GM19468 (cell line): Measurements from ENCODE around the gene TOMM20.

Experiments
- ATAC-seq: cut with Tn5 transposase; IDR thresholded peaks from one replicate; pipeline ENCODE4 v1.9.1; 2021; ENCODE audit warnings: mild to moderate bottlenecking, moderate library complexity, moderate number of reproducible peaks; ENCODE audit not compliant: unreplicated experiment; ENCODE audit errors: extremely low read depth

TOMM20 gene

GRCh38 chr1:235138821-235139220 is 10.2 kb upstream of the TOMM20 start:
- no peak for ATAC-seq

GRCh38 chr1:235136111-235136510 is 7.5 kb upstream of the TOMM20 start:
- ATAC-seq = no peak

GRCh38 chr1:235134171-235134570 is 5.5 kb upstream of the TOMM20 start:
- no peak for ATAC-seq

- no peak for ATAC-seq
Observed at GRCh38 chr1:235133086-235133485, 4.4 kb upstream of the TOMM20 start.

- no peak for ATAC-seq
Observed at GRCh38 chr1:235131961-235132360, 3.3 kb upstream of the TOMM20 start.

DNA sequence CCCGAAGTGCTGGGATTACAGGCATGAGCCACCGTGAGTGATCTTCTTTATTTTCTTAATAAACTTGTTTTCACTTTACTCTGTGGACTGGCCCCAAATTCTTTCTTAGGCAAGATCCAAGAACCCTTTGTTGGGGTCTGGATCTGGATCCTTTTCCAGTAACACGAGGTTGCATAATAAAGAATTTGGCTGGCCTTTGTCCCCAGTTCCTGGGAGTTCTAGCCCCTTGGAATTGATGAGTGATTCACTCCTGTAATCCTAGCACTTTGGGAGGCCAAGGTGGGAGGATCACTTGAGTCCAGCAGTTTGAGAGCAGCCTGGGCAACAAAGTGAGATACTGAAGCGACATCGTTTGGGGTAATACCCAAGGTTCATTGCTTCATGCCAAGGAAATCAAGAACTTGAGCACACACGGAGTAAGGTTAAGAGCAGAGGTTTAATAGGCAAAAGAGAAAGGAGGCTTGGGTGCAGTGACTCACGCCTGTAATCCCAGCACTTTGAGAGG is 2.2 kb upstream of the TOMM20 start:
- ATAC-seq = no peak

GRCh38 chr1:235129774-235130570 is 1.3 kb upstream of the TOMM20 start:
- no peak for ATAC-seq

DNA sequence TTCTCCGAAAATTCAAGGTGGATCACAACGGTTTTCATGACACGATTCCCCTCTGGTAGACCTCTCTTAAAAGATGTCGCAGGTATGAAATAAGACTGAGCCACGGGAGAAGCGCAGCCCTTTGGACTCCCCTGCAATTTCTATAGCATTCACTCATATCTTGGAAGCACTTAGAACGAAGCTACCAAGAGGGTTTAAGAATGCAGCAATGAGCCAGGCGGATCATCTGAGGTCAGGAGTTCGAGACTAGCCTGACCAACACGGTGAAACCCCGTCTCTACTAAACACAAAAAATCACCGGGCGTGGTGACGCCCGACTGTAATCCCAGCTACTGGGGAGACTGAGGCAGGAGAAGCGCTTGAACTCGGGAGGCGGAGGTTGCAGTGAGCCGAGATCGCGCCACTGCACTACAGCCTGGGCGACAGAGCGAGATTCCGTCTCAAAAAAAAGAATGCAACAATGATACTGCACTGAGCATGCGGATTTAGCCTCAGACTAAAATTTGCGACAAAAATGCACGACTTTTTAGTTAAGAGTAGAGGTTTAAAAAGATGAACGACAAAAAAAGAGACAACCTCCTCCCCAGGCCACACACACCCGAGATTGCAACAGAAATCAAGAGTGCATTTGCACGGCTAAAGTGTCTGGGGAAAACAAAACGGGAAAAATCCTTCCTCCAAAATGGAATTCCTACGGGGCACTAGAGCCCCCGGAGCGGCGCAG is 743 bp downstream of the TOMM20 start:
- no peak for ATAC-seq

GRCh38 chr1:235127203-235127602 is 1.4 kb downstream of the TOMM20 start:
- ATAC-seq = no peak

DNA sequence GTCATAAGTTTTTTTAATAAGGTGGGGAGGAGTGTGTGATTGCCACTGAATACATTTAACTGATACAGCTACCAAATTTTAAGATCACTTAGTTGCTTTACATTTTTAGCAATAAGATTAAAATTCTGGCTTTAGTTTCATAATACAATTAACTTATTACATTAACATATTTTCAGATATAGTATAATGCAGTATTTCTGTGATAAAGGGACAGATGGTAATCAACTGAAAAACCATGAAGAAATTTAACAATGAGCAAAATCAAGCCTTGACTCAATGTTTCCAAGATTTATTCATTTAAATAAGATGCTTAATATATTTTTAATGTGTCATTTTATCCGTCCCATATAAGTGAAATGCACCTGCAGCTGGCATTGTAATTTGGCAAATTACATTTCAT is 4.0 kb downstream of the TOMM20 start:
- no peak for ATAC-seq

- ATAC-seq = no peak
Observed at GRCh38 chr1:235124111-235124510, 4.5 kb downstream of the TOMM20 start.

GRCh38 chr1:235122348-235122747 is 6.3 kb downstream of the TOMM20 start:
- ATAC-seq = no peak

GRCh38 chr1:235113183-235113917 is 15.3 kb downstream of the TOMM20 start:
- no peak for ATAC-seq

DNA sequence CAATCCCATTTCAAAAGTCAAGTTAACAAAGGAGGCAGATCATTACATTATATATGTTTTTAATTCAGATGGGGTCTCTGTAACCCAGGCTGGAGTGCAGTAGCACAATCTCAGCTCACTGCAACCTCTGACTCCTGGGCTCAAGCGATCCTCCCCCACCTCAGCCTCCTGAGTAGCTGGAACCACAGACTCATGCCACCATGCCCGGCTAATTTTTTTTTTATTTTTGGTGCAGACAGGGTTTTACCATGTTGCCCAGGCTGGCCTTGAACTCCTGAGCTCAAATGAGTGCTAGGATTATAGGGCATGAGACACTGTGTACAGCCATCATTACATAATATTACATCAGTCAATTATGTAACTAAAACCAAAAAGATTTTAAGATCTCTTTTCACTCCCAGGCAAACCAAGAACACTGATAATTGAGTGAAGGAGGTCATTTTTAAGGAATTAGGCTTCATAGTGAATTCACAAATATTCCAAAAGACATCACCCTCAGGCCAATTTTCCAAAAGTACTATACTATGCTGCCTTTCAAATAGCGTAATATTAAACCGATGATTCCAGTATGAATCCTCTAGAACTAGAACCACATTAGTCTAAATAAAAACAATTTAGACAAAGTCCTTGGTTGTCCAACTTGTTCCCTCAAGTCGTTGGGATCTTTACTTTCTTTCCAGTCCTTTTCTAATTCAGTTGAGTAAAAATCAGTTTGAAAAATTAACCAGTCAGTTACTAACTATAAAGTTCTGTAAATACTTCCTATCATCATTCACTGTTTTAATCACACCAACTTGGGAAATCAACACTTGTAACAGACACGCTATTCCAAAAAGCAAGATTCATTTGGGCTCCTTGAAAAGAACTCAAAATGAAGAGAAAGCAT is 16.1 kb downstream of the TOMM20 start:
- ATAC-seq = no peak

DNA sequence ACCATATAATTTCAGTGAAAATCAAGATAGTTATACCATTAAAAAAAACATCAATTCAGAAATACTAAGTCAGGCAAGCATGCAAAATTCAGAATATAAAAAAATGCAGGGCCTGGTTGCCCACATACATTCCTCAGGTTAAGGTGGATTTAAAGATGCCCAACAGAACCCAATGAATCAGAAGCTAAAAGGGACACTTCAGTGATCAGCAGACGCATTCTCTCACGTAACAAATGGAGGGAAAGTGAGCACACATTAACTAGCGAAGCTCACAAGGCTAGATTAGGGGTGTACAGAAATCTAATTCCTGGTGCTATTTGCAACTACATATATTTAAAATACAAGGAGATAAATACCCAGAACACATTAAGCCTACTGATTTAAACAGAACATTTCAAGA is 17.5 kb downstream of the TOMM20 start:
- ATAC-seq = no peak

GRCh38 chr1:235108876-235109275 is 19.8 kb downstream of the TOMM20 start:
- no peak for ATAC-seq

GRCh38 chr1:235108185-235108593 is 20.4 kb downstream of the TOMM20 start:
- no peak for ATAC-seq

DNA sequence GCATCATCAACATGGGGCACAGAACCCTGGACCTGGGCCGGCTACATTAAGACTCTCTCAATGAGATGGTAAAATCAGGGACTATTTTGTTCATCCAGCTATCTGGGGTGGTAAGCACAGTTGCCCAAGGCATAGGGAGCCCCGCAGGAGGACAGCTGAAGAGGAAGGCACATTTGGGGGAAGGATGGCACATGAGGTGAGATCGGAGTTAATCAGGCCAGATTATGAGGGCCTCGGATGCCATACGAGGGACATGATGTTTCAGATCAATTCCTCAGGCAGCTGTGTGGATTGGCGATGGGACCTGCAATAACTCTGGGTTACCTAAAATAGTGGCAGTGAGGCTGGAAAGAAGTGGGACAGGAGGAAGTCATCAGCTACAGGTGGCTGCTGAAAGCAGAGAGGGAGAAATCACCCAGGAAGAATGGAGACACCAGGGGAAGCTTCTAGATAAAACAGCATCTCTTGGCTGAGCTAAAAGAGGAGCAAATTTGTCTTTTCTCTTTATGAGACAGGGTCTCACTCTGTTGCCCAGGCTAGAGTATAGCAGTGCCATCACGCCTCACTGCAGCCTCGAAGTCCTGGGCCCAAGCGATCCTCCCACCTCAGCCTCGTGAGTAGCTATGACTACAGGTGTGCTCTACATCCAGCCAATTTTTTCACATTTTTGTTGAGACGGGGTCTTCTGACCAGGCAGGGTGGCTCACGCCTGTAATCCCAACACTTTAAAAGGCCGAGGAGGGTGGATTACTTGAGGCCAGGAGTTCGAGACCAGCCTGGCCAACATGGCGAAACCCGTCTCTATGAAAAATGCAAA is 21.1 kb downstream of the TOMM20 start:
- ATAC-seq = no peak

DNA sequence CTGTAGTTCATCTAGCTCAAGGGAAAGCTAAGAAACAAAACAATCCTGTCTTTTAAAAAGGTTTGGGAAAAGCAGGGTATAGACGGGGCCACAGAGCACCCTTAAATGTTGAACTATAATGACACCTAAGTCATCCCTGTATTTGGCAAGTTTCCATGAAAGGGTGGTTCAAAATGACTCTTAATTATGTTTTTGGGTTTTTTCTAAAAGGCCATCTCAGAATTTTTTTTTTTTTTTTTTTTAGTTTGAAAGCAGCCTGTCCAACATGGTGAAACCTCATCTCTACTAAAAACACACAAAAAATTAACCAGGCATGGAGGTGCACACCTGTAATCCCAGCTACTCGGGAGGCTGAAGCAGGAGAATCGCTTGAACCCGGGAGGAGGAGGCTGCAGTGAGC is 22.2 kb downstream of the TOMM20 start:
- ATAC-seq = no peak
